ENCODE results near the gene DSC1. TPM values are rescaled to one million over a fixed set of nuclear protein-coding genes. Genes with fewer than 3 reads are reported as not detected.

The DSC1 gene
- polyA plus RNA-seq, 1 of the 3 experiments (the other 2 are of a cell fraction) = not detected

DNA sequence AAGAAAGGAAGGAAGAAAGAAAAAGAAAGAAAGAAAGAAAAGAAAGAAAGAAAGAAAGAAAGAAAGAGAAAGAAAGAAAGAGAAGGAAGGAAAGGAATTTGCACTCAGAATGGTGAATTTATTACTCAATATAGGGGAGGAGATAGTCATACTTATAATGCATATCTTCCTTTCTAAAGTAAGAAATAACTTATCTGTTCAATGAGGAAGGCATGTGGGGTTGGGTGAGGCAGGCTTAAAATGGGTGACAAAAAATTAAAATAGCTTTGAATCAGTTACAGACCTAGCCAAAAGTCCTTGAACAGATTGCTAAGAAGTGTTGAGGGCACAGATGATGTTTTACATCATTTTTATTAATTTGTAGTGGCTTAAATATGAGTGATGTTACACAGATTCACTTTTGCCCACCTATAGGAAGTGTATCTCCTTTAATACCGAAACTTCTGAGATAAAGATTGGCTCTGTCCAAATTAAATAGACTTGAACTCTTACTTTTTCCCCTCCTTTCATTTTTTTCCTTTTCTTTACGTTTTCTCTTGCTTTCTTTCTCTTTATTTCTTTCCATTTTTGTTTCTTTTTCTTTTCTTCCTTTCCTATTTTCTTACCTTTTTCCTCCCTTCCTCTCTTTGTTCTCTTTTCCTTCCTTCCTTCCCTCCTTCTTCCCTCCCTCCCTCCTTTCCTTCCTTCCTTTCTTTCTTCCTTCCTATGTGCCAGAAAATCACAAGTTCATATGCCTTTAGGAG lies 45.6 kb downstream of the DSC1 start (continued):
- TF ChIP-seq GATA2 (CRISPR knock-in tag; IDR thresholded peaks at IDR 0.05) (no peak), GABPA (IDR thresholded peaks at IDR 0.05; ENCODE audit: low read depth) (no peak), EP300 (IDR thresholded peaks at IDR 0.05; ENCODE audit: borderline replicate concordance in 1 of 2, low read depth in 1 of 2, low read length in 1 of 2) (no peak), CHD2 (IDR thresholded peaks at IDR 0.05; ENCODE audit: low read length, partially characterized antibody) (no peak)

DNA sequence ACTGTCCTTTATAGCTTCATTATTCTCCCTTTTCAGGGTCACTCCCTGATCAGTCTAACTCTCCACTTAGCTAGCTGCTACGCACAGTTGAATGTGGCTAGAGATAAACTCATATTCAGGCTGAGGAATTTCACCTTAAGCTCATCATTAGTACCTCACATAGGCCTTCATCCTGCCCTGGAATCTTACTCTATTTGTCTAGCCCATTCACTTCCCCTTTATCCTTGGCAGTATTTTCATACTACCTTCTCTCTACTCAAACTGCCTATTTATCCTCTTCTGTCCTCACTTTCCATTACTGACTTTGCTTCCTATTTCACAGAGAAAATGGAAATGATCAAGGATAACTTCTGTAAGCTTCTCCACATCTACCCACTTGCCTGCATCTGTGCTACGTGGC lies 49.9 kb downstream of the DSC1 start:
- Histone ChIP-seq H3K9me2 (no peaks in the 10 kb centered on the region), H3K36me3 (replicated peaks in 1 of 2; ENCODE audit: control insufficient read depth in 1 of 2, insufficient read depth in 2 of 2, low read length in 1 of 2) (no peaks in the 10 kb centered on the region), H3K9me3 (no peaks in the 10 kb centered on the region), H3K27me3 (ENCODE audit: insufficient read depth) (no peaks in the 10 kb centered on the region), H3K27ac (ENCODE audit: low read depth in 2 of 2, low read length in 1 of 2) (no peak overlapping the region), H3K4me2 (no peak overlapping the region), H3K79me2 (ENCODE audit: insufficient read depth) (no peaks in the 10 kb centered on the region), H3K4me3 (ENCODE audit: low read depth in 2 of 2, low read length in 1 of 2) (no peak overlapping the region), H3F3A (replicated peaks; ENCODE audit: insufficient read depth) (no peaks in the 10 kb centered on the region), H2AFZ (ENCODE audit: low read depth) (no peak overlapping the region), H3K4me1 (ENCODE audit: control insufficient read depth in 1 of 2, insufficient read depth in 2 of 2, low read depth in 1 of 2, low read length in 1 of 2) (no peaks in the 10 kb centered on the region), H4K20me1 (ENCODE audit: insufficient read depth) (no peaks in the 10 kb centered on the region), H3K9ac (no peak overlapping the region)
- CTCF ChIA-PET = interaction anchor here (1.0 kb wide), 1 partner anchor 10 kb away, joined by 3 read pairs; no protein-coding TSS in a partner anchor
- no peak for TF ChIP-seq CTCF (IDR thresholded peaks at IDR 0.05)
- TF ChIP-seq YY1 (IDR thresholded peaks at IDR 0.05; ENCODE audit: low read depth) = no peak
- no peak for TF ChIP-seq NRF1 (IDR thresholded peaks at IDR 0.05; ENCODE audit: low read depth, low read length)
- POLR2A ChIA-PET = no interaction called here
- DNase-seq = no peak
- WGBS (ENCODE audit: low lambda C conversion rate) = 10% methylated on average over 2 of the region's 2 CpGs

DNA sequence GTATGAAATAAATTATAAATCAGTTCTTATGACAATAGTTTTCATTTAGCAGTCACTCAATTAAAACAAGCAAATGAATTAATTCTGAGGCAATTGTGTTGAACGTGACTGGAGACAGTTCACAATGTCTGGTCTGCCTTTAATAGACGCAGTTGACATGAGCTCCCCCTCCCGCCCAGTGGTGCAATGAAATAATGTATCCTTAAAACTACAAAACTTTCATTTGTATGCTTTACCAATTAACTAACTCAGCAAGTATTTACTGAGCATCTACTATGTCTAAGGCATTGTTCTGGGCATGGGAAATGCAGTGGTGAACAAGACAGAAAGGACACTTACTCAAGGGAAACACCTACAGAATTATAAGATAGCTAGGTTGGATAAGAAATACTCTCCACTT lies 56.9 kb downstream of the DSC1 start:
- Histone ChIP-seq H3K4me1 (ENCODE audit: control insufficient read depth in 1 of 2, insufficient read depth in 2 of 2, low read depth in 1 of 2, low read length in 1 of 2) (no peaks in the 10 kb centered on the region), H3K9me3 (no peaks in the 10 kb centered on the region), H4K20me1 (ENCODE audit: insufficient read depth) (no peaks in the 10 kb centered on the region), H2AFZ (ENCODE audit: low read depth) (no peak overlapping the region), H3K9me2 (no peaks in the 10 kb centered on the region), H3K36me3 (replicated peaks in 1 of 2; ENCODE audit: control insufficient read depth in 1 of 2, insufficient read depth in 2 of 2, low read length in 1 of 2) (no peaks in the 10 kb centered on the region), H3K4me2 (no peak overlapping the region), H3K4me3 (ENCODE audit: low read depth in 2 of 2, low read length in 1 of 2) (no peak overlapping the region), H3K9ac (no peak overlapping the region), H3K27me3 (ENCODE audit: insufficient read depth) (peaks cover 18% of the 10 kb centered on the region; the same call in 1 of the 2 replicates), H3K79me2 (ENCODE audit: insufficient read depth) (no peaks in the 10 kb centered on the region), H3K27ac (ENCODE audit: low read depth in 2 of 2, low read length in 1 of 2) (no peak overlapping the region), H3F3A (replicated peaks; ENCODE audit: insufficient read depth) (no peaks in the 10 kb centered on the region)
- CTCF ChIA-PET = no interaction called here
- 3% methylated on average over 3 of the region's 3 CpGs for WGBS (ENCODE audit: low lambda C conversion rate)
- POLR2A ChIA-PET = no interaction called here
- peak; percentile 6 for DNase-seq
- TF ChIP-seq CTCF (IDR thresholded peaks at IDR 0.05) (no peak), GABPA (IDR thresholded peaks at IDR 0.05; ENCODE audit: low read depth) (no peak), FOSL2 (IDR thresholded peaks at IDR 0.05; ENCODE audit: borderline replicate concordance, low read depth) (no peak), MXI1 (IDR thresholded peaks at IDR 0.05; ENCODE audit: low read depth, low read length) (no peak), RCOR1 (IDR thresholded peaks at IDR 0.05; ENCODE audit: low read length) (no peak), RAD21 (IDR thresholded peaks at IDR 0.05; ENCODE audit: low read length) (no peak), NFIC (IDR thresholded peaks at IDR 0.05; ENCODE audit: borderline replicate concordance) (no peak), EZH2phosphoT487 (IDR thresholded peaks at IDR 0.05; ENCODE audit: borderline replicate concordance, low read depth) (no peak), JUND (IDR thresholded peaks at IDR 0.05) (no peak), USF2 (IDR thresholded peaks at IDR 0.05; ENCODE audit: borderline replicate concordance, low read depth, low read length) (no peak), RFX5 (IDR thresholded peaks at IDR 0.05; ENCODE audit: low read length) (no peak), FOXM1 (IDR thresholded peaks at IDR 0.05; ENCODE audit: low read depth) (no peak), TCF12 (IDR thresholded peaks at IDR 0.05) (no peak), CHD2 (IDR thresholded peaks at IDR 0.05; ENCODE audit: low read length, partially characterized antibody) (no peak)
- TF ChIP-seq, protein P1, sequence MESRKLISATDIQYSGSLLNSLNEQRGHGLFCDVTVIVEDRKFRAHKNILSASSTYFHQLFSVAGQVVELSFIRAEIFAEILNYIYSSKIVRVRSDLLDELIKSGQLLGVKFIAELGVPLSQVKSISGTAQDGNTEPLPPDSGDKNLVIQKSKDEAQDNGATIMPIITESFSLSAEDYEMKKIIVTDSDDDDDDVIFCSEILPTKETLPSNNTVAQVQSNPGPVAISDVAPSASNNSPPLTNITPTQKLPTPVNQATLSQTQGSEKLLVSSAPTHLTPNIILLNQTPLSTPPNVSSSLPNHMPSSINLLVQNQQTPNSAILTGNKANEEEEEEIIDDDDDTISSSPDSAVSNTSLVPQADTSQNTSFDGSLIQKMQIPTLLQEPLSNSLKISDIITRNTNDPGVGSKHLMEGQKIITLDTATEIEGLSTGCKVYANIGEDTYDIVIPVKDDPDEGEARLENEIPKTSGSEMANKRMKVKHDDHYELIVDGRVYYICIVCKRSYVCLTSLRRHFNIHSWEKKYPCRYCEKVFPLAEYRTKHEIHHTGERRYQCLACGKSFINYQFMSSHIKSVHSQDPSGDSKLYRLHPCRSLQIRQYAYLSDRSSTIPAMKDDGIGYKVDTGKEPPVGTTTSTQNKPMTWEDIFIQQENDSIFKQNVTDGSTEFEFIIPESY (IDR thresholded peaks at IDR 0.05; ENCODE audit: borderline replicate concordance, low read depth) = no peak
